ENCODE data around the gene JADE1.

JADE1 gene

DNA sequence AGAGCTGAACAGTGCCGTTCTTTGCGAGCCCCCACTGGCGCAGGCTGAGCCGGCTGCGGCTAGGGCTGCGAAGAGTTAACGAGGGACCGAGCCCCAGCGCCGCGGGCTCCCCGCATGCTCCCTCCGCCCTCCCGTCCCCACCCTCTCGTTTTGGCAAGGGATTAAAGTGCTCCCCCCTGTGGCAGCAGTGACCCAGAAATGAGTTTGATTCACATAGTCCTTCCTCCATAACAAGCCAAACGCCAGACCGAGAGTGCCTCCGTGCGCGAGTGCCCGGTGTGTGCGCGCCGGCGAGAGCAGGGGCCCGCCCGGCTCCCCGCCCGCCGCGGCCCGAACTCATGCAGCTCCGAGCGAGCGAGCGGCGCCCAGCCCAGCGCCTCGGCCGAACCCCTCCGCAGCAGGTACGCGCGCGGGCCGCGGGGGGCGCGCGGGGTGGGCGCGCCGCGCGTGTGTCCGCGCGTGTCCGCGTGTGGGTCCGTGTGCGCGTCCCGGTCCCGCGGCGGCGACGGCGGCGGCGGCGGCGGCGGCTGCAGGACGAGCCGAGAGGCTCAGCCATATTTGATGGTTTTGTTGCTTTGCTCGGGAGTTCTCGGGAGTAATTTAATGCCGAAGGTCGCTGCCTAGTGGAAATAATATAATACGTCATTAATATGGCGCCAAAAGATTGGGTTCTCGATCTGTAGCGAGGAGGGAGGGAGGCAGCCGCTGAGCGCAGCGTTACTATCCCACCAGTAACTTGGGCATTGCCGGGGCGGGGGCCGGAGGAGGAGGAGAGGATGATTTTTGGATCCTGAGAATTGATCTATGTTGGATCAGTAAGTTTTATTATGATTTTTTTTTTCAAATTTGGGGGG is at the start of gene JADE1:
TSS of gene JADE1 (plus strand) at position 224 of the 854 bp plus-strand sequence. CDS start 22,059 bp downstream, outside the sequence.
- peak; percentile 83 for DNase-seq (ENCODE audit: low read depth)

DNA sequence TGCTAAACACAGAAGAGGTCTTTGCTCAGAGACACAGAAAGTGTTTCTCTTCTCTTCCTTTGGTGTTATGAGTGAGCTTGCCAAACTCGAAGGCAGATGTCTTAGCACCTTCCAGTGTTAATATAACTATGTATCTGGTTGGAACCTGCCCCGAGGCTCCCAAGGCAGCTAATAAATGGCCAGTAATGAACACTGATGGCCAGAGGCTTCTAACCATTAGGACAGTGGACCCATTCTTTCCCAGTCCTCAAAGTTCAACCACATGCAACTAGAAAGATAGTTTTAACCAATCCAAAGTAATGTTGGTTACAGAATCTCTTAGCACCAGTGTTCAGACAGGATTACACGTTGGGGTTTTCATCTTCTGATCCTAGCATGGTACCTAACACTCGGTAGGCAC is 42.7 kb upstream of the JADE1 start:
- DNase-seq (ENCODE audit: low read depth), result no peak

DNA sequence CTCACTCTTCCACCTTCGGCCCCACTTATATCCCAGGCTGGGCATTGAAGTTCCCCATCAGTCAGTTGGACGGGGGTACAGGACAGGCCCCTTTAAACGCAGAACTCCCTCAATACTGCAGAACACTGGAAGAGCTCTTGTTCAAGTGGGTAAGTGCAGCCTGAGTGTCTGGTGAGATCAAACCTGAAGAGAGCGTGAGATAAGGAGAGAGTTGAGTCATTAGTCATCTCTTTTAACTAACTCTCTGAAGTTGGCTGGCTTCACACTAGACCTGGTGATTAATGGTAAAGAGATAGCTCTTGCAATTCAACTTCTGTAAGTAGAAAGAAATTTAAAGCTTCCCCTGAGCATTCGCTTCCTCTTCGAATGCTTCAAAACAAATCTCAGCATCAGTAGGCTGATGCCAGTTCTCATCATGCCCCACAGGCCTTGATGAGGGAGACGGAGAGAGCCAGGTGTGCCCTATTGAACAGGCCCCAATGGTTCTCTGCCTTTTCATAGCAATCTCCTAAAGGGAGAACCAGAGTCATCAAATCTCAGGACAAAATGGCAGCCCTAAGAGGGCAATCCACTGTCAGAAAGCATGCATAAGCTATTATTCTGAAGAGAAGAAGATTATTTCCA is 41.0 kb upstream of the JADE1 start:
- DNase-seq (ENCODE audit: low read depth), result no peak

DNA sequence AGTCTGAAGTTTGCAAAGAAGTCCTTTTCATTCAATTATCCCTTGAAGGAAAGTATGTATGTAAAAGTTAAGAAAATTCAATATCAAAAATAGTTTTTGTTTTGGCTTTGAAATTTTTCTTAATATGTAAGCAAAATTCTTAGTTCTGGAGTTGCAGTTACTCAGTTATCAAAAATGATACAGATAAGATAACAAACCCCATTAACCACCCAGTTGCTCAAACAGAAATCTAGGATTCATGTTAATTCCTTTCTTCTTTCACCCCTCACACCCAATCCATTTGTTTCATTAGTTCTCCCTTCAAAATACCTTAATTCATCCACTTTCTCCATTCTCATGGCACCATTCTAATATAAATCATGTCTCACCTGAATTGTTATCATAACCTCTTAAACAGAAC is 40.5 kb upstream of the JADE1 start:
- no peak for DNase-seq (ENCODE audit: low read depth)

DNA sequence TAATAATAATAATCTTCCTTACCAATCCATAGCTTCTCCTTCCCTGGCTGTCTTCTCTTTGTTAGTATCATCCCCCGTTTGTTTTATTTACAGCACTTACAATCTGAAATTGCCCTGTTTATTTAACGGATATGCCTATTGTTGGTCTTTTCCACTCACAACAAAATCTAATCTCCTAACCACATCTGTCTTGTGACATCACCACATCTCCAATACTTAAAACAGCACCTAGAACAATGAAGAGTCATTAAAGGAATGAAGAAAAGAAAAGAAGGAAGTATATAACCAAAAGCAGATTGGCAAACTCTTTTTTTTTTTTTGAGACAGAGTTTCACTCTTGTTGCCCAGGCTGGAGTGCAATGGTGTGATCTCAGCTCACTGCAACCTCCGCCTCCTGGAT is 38.7 kb upstream of the JADE1 start:
- no peak for DNase-seq (ENCODE audit: low read depth)

DNA sequence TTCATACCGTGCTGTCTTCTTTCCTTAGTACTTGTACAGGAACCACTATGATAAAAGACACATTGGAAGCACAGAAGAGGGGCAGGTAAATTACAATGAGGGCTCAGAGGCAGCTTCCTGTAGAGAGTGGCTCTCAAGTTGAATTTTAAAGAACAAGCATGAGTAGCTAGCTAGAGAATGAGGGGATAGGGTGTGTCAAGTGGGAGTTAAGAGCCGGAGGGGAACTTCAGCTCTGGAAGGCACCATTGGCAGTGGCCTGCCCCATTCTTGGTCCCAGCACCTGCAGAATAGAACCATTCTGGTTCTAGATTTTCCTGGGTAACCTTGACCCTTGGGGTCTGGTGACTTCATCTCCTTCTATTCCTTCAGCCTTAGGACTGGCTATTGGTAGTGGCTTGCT is 34.0 kb upstream of the JADE1 start:
- DNase-seq (ENCODE audit: low read depth), result no peak

DNA sequence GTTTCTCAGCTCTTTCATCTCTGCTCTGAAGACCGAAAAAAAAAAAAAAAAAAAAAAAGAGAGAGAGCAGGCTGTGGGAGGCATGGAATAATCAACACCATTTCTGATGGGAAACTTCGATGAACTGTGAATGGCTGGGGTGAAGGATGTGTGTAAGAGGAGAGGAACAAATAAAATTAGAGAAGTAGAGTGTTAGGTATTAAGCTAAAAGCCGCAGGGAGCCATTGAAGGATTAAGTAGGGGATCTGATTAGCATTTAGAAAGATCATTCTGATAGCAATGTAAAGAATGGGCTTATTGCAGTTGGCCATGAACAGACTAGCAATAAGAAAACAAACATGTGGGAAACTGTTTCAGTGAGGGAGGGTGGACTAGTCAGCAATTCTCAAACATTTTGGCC is 33.6 kb upstream of the JADE1 start:
- DNase-seq (ENCODE audit: low read depth), result no peak

DNA sequence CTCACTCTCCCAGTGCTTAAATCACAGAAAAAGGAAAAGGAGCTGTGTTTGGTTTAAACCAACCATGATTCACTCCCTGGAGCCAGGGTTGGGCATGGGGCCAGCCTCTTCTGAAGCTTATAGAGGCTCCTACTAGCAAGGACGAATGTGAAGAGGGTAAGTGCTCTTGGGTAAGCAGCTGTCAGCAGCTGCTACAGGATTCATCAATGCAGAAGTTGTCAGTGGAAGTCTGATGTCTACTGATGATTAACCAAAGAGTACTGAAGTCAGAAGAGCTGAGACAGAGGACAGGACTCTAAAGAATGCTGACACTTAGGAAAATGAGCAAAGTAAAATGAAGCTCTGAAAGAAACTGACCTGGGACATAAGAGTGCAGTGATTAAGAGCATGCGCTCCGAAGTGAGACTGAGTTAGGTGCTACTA is 32.7 kb upstream of the JADE1 start:
- DNase-seq (ENCODE audit: low read depth), result no peak

DNA sequence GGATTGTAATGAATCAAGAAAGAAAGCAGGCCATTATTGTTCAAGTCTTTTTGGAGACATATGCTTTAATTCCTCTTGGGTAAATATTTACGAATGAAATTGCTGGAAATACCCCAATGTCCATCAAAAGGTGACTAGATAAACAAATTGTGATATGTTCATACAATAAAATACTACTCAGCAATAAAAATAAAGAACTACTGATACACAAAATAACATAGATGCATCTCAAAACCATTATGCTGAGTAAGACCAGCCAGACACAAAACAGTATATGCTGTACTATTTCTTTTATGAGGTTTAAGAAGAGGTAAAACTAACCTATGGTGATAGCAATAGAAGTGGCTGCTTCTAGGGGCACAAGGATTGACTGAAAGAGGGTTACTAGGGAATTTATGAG is 28.8 kb upstream of the JADE1 start:
- DNase-seq (ENCODE audit: low read depth), result no peak

DNA sequence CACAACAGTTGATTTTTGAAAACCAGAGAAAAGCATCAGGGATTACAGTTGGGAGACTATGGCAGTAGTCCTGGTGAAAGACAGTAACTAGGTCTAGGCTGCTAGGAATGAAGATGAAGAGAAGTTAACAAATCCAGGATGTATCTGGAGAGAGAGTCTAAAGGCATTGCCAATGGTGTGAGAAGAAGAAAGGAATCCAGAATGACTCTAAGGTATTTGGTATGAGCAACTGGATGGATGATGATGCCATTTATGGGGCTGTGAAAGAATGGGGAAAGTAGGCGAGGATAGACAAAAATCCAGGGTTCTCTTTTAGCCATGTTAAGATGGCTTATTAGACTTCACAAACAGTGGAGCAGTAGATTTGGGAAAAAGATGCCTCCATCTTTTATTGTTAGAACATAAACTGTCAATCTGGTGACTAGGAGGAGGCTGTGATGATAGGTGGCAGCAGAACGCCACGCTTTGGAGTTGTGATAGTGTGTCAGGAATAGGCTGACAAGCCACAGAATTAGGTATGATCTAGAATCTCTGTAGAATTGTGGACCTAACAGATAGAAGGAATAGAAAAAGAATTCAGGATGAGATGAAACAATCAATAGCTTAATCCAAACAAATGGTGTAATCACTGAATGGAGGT is 27.3 kb upstream of the JADE1 start:
- DNase-seq (ENCODE audit: low read depth), result peak; percentile 26

DNA sequence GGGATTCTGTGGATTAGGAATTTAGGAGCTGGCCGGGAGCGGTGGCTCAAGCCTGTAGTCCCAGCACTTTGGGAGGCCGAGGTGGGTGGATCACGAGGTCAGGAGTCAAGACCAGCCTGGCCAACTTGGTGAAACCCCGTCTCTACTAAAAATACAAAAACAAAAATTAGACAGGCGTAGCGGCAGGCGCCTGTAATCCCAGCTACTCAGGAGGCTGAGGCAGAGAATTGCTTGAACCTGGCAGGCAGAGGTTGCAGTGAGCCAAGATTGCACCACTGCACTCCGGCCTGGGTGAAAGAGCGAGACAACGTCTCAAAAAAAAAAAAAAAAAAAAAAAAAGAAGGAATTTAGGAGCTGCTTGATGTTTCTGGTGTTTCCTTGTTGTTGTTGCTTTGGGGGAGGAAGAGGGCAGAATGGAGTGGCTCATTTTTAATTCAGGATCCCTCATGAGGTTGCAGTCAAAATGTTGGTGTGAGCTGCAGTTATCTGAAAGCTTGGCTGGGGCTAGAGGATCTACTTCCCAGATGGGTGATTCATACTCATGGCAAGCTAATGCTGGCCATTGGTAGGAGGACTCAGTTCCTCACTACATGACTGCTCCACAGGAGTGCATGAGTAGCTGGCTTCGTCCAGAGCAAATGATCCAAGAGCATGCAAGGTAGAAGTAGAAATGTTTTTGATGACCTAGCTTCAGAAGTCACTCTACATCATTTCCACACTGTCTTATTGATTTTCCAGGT is 26.5 kb upstream of the JADE1 start:
- no peak for DNase-seq (ENCODE audit: low read depth)

DNA sequence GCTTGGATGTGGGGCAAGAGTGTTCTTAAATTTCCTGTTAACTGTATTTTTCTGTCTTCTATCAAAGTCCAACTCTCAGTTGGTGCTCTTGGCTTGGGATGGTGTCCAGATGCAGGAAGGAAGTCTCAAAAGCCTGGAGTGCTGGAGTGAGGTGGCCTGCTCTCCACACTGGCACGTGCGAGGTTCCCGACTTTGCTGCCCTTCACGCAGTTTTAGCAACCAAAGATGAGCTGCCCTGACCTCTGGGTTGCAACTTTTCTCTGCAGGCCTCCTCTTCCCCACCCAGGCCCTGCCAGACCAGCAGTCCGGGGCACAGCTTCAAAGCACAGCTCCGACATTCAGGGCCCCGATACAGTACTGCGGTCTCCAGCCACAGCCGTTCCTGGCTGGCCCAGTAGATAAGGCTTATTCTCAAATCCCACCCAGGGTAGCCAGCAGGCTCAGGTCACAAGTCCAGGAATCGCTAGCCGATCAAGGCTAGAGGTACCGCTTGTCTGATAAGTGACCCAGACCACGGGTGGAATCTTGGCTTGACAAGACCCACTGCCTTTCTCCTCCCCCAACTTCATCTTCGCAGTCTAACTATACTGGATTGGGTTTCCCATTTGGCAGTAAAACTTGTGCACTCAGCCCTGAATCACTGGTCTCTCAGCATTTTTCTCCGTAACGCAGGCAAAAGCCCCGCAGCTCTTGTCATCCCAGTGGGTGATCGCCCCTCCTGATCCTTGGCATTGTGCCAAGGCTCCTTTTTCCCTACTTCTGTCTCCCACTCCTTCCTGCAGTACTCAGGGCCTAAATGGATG is 21.8 kb upstream of the JADE1 start:
- no peak for DNase-seq (ENCODE audit: low read depth)

DNA sequence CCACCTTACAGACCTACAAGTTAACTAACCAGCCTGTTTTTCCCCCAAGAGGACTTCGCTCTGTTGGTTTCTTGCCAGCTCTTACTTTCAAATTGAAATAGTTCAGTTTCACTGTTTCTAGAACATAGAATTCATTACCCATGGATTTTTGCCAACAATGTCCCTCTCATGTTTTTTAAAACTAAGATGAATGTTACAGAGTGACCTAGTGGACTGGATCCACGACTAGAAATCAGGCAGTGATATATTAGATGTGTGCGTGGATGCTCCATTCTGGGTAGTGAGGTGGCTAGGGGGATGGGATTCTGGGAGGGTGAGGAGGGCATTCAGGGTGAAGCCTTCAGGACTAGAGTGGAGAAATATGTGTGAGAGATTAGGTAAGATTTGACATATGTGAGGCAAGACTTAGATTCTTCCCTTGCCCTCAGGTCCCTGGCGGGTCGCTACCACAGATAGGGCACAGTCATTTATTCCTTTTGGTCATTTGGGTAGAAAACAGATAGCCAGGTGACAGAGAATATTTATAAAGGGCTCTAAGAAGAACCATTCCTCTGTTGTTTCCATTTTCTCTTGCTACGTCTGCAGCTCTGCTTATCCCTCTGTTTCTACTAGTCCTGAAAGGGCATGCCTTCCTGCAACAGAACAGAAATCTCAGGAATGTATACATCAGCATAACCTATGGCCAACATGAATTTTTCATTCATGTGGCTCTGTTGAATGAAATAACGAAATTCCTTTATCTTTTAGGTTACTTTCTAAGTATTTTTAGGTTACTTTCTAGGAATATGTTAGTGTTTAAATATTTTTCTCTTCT is 15.4 kb upstream of the JADE1 start:
- no peak for DNase-seq (ENCODE audit: low read depth)

DNA sequence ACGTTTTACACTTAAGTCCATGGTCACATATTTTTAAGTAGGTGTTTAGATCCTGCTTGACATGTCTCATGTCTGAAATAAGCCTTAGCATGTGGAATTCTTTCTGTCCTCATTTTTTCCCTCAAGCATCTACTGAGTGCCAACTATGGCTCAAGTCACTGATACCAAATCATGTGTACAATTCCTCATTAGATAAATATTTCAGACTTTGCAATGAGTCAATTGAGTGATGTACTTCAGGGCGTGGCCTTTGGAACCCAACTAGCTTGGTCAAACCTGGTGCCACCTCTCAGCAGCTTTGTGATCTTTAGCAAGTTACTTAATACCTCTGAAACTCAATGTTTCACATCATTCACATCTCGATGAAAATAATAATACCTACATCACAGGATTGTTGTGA is 12.6 kb upstream of the JADE1 start:
- DNase-seq (ENCODE audit: low read depth), result no peak

DNA sequence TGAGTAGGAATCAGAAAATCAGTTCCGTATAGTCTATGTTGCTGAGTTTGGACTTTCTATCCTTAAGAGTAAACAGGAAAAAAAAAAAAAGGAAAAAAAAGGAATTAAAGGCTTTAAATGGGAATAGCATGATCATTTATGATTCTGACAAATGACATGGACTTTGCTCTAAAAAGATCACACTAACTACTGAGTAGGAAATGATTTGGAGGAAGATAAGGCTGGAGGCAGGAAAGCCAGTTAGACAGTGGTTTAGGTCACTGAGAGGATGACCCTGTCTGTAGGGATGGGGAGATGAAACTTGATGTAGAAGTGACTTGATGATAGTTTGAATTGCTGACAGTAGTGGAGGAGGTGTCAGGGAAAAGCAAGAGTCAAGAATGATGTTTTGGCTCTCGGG is 9.2 kb upstream of the JADE1 start:
- no peak for DNase-seq (ENCODE audit: low read depth)

DNA sequence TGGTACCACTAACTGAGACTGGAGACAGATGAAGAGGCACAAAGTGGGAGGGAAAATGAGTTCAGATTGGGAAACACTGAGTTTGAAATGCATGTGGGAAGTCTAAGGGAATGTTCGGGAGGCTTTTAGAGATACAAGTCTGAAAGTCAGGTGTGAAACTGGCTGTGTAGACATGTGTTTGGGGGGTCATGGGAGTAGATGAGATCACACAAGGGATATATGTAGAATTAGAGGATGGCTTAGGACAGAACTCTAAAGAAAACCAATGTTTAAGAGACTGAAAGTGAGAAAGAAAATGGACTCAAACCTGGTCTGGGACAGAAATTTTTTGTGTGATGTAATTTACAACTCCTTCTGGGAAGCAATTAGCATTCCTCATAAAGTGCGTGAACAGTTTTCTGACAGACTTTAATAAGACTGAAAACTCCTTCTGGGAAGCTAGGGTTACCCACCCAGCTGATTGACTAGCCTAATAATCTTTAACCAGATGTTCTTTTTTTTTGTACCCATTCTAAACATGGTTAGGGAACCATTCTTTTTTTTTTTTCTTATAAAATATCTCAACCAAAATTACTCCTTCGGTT is 8.7 kb upstream of the JADE1 start:
- DNase-seq (ENCODE audit: low read depth), result no peak

DNA sequence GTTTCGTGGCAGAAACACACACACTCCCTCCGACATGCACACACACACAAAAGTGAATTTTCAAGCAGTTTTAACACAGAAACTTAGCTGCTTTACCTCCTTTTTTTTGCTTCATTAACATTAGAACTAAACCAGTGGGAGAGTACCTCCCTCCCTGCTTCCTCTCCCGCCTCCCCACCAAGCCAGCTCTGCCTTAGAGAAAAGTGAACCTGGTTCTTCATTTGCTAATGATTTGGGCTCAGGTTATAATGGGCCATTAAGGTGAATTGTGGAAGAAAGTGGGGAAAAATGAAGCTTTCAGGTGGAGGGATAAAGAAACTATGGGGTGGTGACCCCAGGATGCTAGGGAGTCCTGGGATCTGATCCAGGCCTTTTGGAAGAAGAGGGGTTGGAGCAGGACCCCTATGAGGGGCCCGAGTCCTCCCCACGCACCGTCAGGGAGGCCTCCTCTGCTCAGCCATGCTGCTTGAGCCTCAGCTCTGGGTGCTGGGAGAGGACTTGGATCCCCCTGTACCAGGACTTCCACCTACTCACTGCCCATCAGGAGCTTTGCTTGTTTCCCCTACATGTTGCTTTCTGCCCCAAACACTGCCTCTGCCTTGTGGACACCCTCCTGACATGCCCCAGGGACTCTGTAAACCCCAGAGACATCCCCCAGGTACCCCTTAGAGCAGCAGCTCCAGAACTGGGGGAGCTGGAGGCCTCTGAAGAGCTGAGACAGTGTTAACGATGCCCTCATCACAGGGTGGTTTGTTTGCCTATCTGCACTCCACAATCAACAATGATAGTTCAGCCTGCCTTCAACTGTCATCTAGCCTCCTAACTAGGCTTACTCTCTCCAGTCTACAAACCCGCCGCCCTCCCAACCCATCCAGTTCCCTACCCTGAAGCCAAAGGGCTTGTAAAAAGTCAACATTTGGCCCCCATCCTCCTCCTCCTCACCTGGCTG is 6.5 kb upstream of the JADE1 start:
- DNase-seq (ENCODE audit: low read depth), result no peak

DNA sequence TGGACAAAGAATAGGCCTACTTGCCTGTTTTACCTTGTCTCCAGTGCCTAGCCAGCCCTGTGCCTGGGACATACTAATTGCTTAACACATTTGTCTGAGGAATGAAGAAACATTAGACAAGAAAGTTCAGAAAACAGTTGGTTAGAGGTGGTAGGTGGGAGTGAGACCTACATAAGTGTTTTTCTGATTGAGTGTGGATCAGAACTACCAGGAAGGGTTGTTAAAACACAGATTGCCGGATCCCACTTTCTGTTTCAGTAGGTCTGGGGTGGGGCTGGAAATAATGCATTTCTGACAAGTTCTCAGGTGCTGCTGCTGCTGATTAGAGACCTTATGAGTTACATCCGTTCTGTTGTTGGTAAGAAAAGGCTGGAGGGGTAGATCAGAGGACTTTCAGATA is 5.7 kb upstream of the JADE1 start:
- no peak for DNase-seq (ENCODE audit: low read depth)

DNA sequence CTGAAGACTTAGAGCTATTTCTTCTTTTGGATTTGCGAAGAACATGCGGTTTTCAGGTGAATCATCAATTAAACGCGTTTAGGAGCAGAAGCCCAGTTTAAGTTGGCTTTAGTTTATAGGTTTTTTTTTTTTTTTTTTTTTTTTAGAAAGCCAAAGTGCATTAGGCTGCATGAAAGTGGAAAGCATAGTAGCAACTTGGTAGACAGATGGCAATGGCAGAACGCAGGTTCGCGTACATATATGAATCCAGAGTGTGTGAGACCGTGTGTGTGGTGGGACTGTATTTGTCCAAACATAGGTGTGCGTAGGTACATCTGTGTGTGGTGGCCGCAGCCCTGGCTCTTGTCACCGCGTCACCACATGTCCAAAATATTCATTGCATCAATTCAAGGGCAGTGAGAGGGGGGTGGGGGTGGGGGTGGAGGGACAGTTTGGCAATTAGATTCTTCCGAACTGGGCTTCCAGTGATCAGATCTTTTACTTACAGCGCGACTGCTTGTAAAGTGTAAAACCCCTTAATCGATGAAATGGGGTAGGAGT is 901 bp downstream of the JADE1 start:
- DNase-seq (ENCODE audit: low read depth), result no peak

Data from activated gamma-delta T cell treated with anti-CD3 and anti-CD28 coated beads, Interleukin-2, amount 50 U/mL, for 16 hours (primary cell).